ENCODE results near the gene DDX51.

DNA sequence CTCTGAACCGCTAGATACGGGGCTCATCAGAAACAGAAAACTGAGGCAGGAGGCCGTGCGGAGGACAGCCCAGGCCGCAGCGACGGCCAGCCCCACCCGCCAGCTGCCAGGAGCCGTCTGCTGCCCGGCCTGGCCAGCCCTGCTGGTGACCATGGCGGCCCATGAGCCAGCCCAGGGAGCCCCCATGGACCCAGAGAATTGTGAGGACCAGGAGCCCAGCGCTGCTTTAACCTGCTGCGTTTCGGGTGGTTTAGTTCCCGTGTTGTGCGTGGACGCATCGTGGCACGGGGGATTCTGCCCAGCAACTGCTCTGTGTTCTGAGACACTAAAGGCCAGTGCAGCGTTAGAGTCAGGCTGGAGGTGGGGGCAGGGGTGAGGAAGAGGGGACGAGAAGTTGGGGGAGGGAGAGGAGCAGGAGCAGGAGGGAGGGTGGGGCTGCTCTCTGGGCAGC lies 44.4 kb upstream of the DDX51 start:
- TF ChIP-seq, protein P1, sequence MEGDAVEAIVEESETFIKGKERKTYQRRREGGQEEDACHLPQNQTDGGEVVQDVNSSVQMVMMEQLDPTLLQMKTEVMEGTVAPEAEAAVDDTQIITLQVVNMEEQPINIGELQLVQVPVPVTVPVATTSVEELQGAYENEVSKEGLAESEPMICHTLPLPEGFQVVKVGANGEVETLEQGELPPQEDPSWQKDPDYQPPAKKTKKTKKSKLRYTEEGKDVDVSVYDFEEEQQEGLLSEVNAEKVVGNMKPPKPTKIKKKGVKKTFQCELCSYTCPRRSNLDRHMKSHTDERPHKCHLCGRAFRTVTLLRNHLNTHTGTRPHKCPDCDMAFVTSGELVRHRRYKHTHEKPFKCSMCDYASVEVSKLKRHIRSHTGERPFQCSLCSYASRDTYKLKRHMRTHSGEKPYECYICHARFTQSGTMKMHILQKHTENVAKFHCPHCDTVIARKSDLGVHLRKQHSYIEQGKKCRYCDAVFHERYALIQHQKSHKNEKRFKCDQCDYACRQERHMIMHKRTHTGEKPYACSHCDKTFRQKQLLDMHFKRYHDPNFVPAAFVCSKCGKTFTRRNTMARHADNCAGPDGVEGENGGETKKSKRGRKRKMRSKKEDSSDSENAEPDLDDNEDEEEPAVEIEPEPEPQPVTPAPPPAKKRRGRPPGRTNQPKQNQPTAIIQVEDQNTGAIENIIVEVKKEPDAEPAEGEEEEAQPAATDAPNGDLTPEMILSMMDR (IDR thresholded peaks at IDR 0.05): no peak
- no peak for TF ChIP-seq EZH2 (IDR thresholded peaks at IDR 0.05; ENCODE audit: borderline replicate concordance, insufficient read depth, low read depth, low read length, poor library complexity, severe bottlenecking)

All from B cell (primary cell).